ENCODE results near the gene TRIM13. TPM values are rescaled to one million over a fixed set of nuclear protein-coding genes. Genes with fewer than 3 reads are reported as not detected.

TRIM13 gene
- total and polyA plus RNA-seq, 4 experiments from 2014 or later = 13.4 to 32.4 (median 23.3) TPM

DNA sequence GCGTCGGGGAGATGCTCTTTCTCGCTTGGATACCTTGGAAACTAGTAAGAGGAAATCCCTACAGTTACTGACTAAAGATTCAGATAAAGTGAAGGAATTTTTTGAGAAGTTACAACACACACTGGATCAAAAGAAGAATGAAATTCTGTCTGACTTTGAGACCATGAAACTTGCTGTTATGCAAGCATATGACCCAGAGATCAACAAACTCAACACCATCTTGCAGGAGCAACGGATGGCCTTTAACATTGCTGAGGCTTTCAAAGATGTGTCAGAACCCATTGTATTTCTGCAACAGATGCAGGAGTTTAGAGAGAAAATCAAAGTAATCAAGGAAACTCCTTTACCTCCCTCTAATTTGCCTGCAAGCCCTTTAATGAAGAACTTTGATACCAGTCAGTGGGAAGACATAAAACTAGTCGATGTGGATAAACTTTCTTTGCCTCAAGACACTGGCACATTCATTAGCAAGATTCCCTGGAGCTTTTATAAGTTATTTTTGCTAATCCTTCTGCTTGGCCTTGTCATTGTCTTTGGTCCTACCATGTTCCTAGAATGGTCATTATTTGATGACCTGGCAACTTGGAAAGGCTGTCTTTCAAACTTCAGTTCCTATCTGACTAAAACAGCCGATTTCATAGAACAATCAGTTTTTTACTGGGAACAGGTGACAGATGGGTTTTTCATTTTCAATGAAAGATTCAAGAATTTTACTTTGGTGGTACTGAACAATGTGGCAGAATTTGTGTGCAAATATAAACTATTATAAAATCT is 15.7 kb downstream of the TRIM13 start:
- H3K27me3 ChIP-seq (ENCODE audit: insufficient read depth, low read length) = no peaks in the 10 kb centered on the region
- H3K27ac ChIP-seq (ENCODE audit: low read depth, low read length) = no peak overlapping the region
- intact Hi-C loops (cut with micrococcal nuclease) = no loop called here
- H3K9me3 Mint-ChIP-seq = no peaks in the 10 kb centered on the region
- H3K9me3 ChIP-seq (ENCODE audit: control insufficient read depth in 1 of 2, low read length in 2 of 2) = no peaks in the 10 kb centered on the region
- peaks cover 31 to 49% (median 43%) of the 10 kb centered on the region in 4 donors for H3K4me1 Mint-ChIP-seq
- H3K4me1 ChIP-seq (ENCODE audit: insufficient read depth, low read length) = peaks cover 7% of the 10 kb centered on the region
- H3K36me3 Mint-ChIP-seq = peaks cover 45 to 57% of the 10 kb centered on the region in 2 donors
- no peak overlapping the region for H3K4me3 ChIP-seq (ENCODE audit: low read length in 2 of 2)
- CTCF ChIA-PET (ENCODE audit: partially characterized antibody) = interaction anchor here (1.2 to 1.9 kb wide), 2 partner anchors 15 to 899 kb away, joined by 3 to 8 read pairs; no protein-coding TSS in a partner anchor
- no peaks in the 10 kb centered on the region for H3K27me3 Mint-ChIP-seq
- peaks cover 8% of the 10 kb centered on the region for H3K36me3 ChIP-seq (ENCODE audit: insufficient read depth, low read length)
- no peak overlapping the region for H3K4me3 Mint-ChIP-seq
- no peak for DNase-seq
- peak overlapping the region in 3 of 7 donors; percentile 22 to 73 (median 44) for H3K27ac Mint-ChIP-seq
- POLR2A ChIA-PET (ENCODE audit: partially characterized antibody) = interaction anchor here (0.6 to 1.5 kb wide), 2 partner anchors 15 to 67 kb away, joined by 3 to 8 read pairs; partner anchors contain the start of gene TRIM13

DNA sequence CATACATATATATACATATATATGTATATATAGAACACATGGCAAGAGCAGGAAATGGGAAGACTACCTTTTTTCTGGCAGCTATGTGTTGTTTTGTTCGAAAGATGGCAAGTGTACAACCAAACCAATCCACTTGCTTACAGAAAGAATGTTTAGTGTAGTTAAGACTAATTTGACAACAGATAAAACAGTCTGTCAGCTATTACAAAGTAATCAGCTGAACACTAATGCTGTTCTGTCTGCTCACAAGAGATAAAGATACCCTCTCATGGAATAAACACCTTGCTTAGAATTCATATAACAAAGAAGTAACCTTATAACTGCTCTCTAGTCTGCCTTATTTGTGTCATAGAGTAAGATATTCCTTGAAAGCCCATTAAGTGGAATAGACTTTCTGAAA is 17.5 kb downstream of the TRIM13 start:
- Mint-ChIP-seq H3K27ac (peak overlapping the region in 3 of 7 donors; percentile 34 to 80 (median 34)), H3K27me3 (no peaks in the 10 kb centered on the region), H3K4me3 (no peak overlapping the region), H3K36me3 (peaks cover 55 to 64% of the 10 kb centered on the region in 2 donors), H3K9me3 (no peaks in the 10 kb centered on the region), H3K4me1 (peaks cover 33 to 53% (median 46%) of the 10 kb centered on the region in 4 donors)
- peaks cover 8% of the 10 kb centered on the region for H3K36me3 ChIP-seq (ENCODE audit: insufficient read depth, low read length)
- H3K4me1 ChIP-seq (ENCODE audit: insufficient read depth, low read length) = peaks cover 12% of the 10 kb centered on the region
- H3K27me3 ChIP-seq (ENCODE audit: insufficient read depth, low read length) = no peaks in the 10 kb centered on the region
- H3K4me3 ChIP-seq (ENCODE audit: low read length in 2 of 2) = no peak overlapping the region
- CTCF ChIA-PET (ENCODE audit: partially characterized antibody) = interaction anchor here (1.2 to 1.4 kb wide), 2 partner anchors 16 to 17 kb away, joined by 3 to 8 read pairs; partner anchors contain the start of gene TRIM13
- POLR2A ChIA-PET (ENCODE audit: partially characterized antibody) = interaction anchor here (1.0 to 2.2 kb wide), 3 partner anchors 10 to 17 kb away, joined by 3 to 9 read pairs (median 3); partner anchors contain the start of gene TRIM13
- no peak overlapping the region for H3K27ac ChIP-seq (ENCODE audit: low read depth, low read length)
- DNase-seq = no peak
- no peaks in the 10 kb centered on the region for H3K9me3 ChIP-seq (ENCODE audit: control insufficient read depth in 1 of 2, low read length in 2 of 2)
- intact Hi-C loops (cut with micrococcal nuclease) = no loop called here

DNA sequence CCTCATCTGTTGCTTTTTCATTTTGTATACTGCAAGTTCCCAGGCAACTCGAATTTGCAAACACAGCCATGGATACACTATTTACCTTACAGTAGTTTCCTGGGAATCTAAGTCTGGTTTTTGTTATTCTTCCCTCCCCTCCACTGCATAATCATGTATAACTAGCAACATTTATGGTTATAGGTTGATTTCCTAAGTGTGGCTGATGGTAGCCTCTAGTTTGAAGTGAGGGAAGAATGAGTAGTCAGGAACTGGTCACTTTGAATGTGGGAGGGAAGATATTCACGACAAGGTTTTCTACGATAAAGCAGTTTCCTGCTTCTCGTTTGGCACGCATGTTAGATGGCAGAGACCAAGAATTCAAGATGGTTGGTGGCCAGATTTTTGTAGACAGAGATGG is 18.4 kb downstream of the TRIM13 start, which contains the start of gene KCNRG:
Gene KCNRG, plus strand, starts transcription at position 187 of the 400 bp plus-strand sequence. Its CDS starts 50 bp downstream, at position 237.
- DNase-seq = no peak
- no peaks in the 10 kb centered on the region for H3K9me3 ChIP-seq (ENCODE audit: control insufficient read depth in 1 of 2, low read length in 2 of 2)
- no peak within 1 kb of the TSS for H3K4me3 ChIP-seq (ENCODE audit: low read length in 2 of 2)
- peak within 1 kb of the TSS in 6 of 7 donors; percentile 5 to 80 (median 48) for H3K27ac Mint-ChIP-seq
- H3K27me3 ChIP-seq (ENCODE audit: insufficient read depth, low read length) = no peaks in the 10 kb centered on the region
- no peaks in the 10 kb centered on the region for H3K27me3 Mint-ChIP-seq
- H3K9me3 Mint-ChIP-seq = no peaks in the 10 kb centered on the region
- POLR2A ChIA-PET (ENCODE audit: partially characterized antibody) = interaction anchor here (1.0 to 2.2 kb wide), 2 partner anchors 16 to 18 kb away, joined by 3 to 9 read pairs; partner anchors contain the start of gene TRIM13
- CTCF ChIA-PET (ENCODE audit: partially characterized antibody) = interaction anchor here (1.4 kb wide), 1 partner anchor 18 kb away, joined by 8 read pairs; the partner anchor contains the start of gene TRIM13
- intact Hi-C loops (cut with micrococcal nuclease) = no loop called here
- H3K4me1 ChIP-seq (ENCODE audit: insufficient read depth, low read length) = peaks cover 12% of the 10 kb centered on the region
- peaks cover 8% of the 10 kb centered on the region for H3K36me3 ChIP-seq (ENCODE audit: insufficient read depth, low read length)
- H3K27ac ChIP-seq (ENCODE audit: low read depth, low read length) = no peak within 1 kb of the TSS
- H3K4me1 Mint-ChIP-seq = peaks cover 33 to 52% (median 45%) of the 10 kb centered on the region in 4 donors
- H3K36me3 Mint-ChIP-seq = peaks cover 57 to 64% of the 10 kb centered on the region in 2 donors
- H3K4me3 Mint-ChIP-seq = no peak within 1 kb of the TSS

DNA sequence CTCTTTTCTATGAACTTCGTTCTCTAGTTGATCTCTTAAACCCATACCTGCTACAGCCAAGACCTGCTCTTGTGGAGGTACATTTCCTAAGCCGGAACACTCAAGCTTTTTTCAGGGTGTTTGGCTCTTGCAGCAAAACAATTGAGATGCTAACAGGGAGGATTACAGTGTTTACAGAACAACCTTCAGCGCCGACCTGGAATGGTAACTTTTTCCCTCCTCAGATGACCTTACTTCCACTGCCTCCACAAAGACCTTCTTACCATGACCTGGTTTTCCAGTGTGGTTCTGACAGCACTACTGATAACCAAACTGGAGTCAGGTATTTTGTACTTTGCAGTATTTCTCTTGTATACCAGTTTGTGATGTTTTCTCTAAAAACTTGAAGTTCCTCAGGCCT is 18.9 kb downstream of the TRIM13 start:
- Histone ChIP-seq H3K4me3 (ENCODE audit: low read length in 2 of 2) (no peak overlapping the region), H3K27ac (ENCODE audit: low read depth, low read length) (no peak overlapping the region), H3K4me1 (ENCODE audit: insufficient read depth, low read length) (peaks cover 12% of the 10 kb centered on the region), H3K9me3 (ENCODE audit: control insufficient read depth in 1 of 2, low read length in 2 of 2) (no peaks in the 10 kb centered on the region), H3K27me3 (ENCODE audit: insufficient read depth, low read length) (no peaks in the 10 kb centered on the region), H3K36me3 (ENCODE audit: insufficient read depth, low read length) (peaks cover 8% of the 10 kb centered on the region)
- no peak for DNase-seq
- Mint-ChIP-seq H3K27ac (peak overlapping the region in 5 of 7 donors; percentile 4 to 48 (median 37)), H3K4me1 (peaks cover 31 to 49% (median 44%) of the 10 kb centered on the region in 4 donors), H3K4me3 (no peak overlapping the region), H3K36me3 (peaks cover 57 to 63% of the 10 kb centered on the region in 2 donors), H3K27me3 (no peaks in the 10 kb centered on the region), H3K9me3 (no peaks in the 10 kb centered on the region)
- POLR2A ChIA-PET (ENCODE audit: partially characterized antibody) = interaction anchor here (2.2 kb wide), 1 partner anchor 19 kb away, joined by 9 read pairs; the partner anchor contains the start of gene TRIM13
- CTCF ChIA-PET (ENCODE audit: partially characterized antibody) = no interaction called here
- intact Hi-C loops (cut with micrococcal nuclease) = no loop called here

DNA sequence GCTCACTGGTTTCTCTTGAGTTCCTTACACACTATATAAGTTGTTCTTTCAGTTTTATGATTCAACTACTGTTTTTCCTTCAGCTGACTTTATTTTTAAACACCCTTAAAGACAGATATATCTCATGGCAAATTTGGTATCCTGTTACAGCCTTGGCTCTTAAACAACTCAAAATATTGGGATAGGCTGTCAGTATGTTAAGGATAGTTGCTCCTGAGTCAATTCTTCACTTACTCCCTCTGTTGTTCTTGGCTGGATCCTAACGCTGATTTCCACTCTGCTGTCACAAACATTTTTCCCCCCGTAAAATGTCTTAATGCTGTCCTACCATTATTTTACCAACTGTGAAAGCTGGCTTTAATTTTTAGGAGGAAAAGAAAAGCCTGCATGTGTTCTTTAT is 19.6 kb downstream of the TRIM13 start:
- Histone ChIP-seq H3K9me3 (ENCODE audit: control insufficient read depth in 1 of 2, low read length in 2 of 2) (no peaks in the 10 kb centered on the region), H3K36me3 (ENCODE audit: insufficient read depth, low read length) (peaks cover 8% of the 10 kb centered on the region), H3K27ac (ENCODE audit: low read depth, low read length) (no peak overlapping the region), H3K27me3 (ENCODE audit: insufficient read depth, low read length) (no peaks in the 10 kb centered on the region), H3K4me3 (ENCODE audit: low read length in 2 of 2) (no peak overlapping the region), H3K4me1 (ENCODE audit: insufficient read depth, low read length) (peaks cover 12% of the 10 kb centered on the region)
- peak overlapping the region in 1 of 7 donors; percentile 4 for H3K27ac Mint-ChIP-seq
- CTCF ChIA-PET (ENCODE audit: partially characterized antibody) = interaction anchor here (1.0 kb wide), 1 partner anchor 64 kb away, joined by 3 read pairs; no protein-coding TSS in a partner anchor
- H3K27me3 Mint-ChIP-seq = no peaks in the 10 kb centered on the region
- POLR2A ChIA-PET (ENCODE audit: partially characterized antibody) = interaction anchor here (2.7 kb wide), 1 partner anchor 19 kb away, joined by 10 read pairs; the partner anchor contains the start of gene TRIM13
- no peak overlapping the region for H3K4me3 Mint-ChIP-seq
- peaks cover 50 to 56% of the 10 kb centered on the region in 2 donors for H3K36me3 Mint-ChIP-seq
- DNase-seq = no peak
- H3K9me3 Mint-ChIP-seq = no peaks in the 10 kb centered on the region
- intact Hi-C loops (cut with micrococcal nuclease) = no loop called here
- H3K4me1 Mint-ChIP-seq = peaks cover 27 to 44% (median 41%) of the 10 kb centered on the region in 4 donors

DNA sequence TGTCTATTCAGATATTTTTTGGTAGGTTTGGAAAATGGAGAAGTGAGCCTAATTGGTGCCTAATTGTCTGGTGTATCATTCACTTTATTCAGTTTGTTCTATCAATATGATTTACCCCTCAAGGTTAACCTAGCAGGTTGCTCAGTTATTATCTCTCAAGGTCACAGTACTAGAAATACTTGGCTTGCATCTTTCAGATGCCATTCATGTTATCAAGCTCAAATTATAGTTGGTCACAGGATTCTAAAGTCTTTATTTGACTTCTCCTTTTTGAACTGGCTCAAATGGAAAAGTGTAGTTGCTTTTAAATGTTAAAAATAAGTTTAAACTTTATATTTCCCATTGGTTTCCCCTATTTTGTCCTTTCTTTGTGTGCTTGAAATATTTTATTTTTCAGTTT is 21.0 kb downstream of the TRIM13 start:
- Histone ChIP-seq H3K4me1 (ENCODE audit: insufficient read depth, low read length) (peaks cover 12% of the 10 kb centered on the region), H3K4me3 (ENCODE audit: low read length in 2 of 2) (no peak overlapping the region), H3K27ac (ENCODE audit: low read depth, low read length) (no peak overlapping the region), H3K27me3 (ENCODE audit: insufficient read depth, low read length) (no peaks in the 10 kb centered on the region), H3K36me3 (ENCODE audit: insufficient read depth, low read length) (no peaks in the 10 kb centered on the region), H3K9me3 (ENCODE audit: control insufficient read depth in 1 of 2, low read length in 2 of 2) (no peaks in the 10 kb centered on the region)
- Mint-ChIP-seq H3K4me3 (no peak overlapping the region), H3K36me3 (peaks cover 36 to 42% of the 10 kb centered on the region in 2 donors), H3K27me3 (no peaks in the 10 kb centered on the region), H3K9me3 (no peaks in the 10 kb centered on the region), H3K27ac (peak overlapping the region in 2 of 7 donors; percentile 9 to 48), H3K4me1 (peaks cover 17 to 34% (median 28%) of the 10 kb centered on the region in 4 donors)
- ChIA-PET POLR2A (ENCODE audit: partially characterized antibody) (interaction anchor here (1.1 to 2.7 kb wide), 2 partner anchors 21 to 62 kb away, joined by 3 to 10 read pairs; partner anchors contain the start of gene TRIM13), CTCF (ENCODE audit: partially characterized antibody) (interaction anchor here (2.0 kb wide), 1 partner anchor 20 kb away, joined by 15 read pairs; the partner anchor contains the start of gene TRIM13)
- no peak for DNase-seq
- intact Hi-C loops (cut with micrococcal nuclease) = no loop called here

DNA sequence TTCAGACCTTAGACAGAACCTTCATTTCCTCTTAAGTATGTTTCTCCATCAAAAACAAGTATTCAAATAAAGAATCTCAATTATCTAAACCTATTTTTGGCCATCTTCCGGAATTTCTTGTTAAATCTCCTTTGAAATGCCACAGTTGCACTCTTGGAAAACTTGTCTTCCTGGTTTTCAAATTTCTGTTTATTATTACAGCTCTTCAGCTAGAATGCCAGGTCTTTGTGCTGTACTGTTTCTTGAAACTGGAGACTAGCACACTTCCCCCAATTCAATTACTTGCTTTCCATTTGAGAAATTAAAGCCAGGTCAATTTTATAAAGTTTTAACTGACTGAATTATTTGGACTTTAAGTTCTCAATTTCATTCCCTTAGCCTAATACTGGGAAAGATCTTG is 28.6 kb downstream of the TRIM13 start:
- Mint-ChIP-seq H3K4me3 (no peak overlapping the region), H3K27ac (peak overlapping the region in 5 of 7 donors; percentile 10 to 71 (median 22)), H3K4me1 (peaks cover 0 to 13% (median 5%) of the 10 kb centered on the region in 4 donors), H3K36me3 (peaks cover 6 to 16% of the 10 kb centered on the region in 2 donors), H3K27me3 (no peaks in the 10 kb centered on the region), H3K9me3 (no peaks in the 10 kb centered on the region)
- H3K27ac ChIP-seq (ENCODE audit: low read depth, low read length) = no peak overlapping the region
- H3K4me3 ChIP-seq (ENCODE audit: low read length in 2 of 2) = no peak overlapping the region
- no peak for DNase-seq
- H3K4me1 ChIP-seq (ENCODE audit: insufficient read depth, low read length) = no peaks in the 10 kb centered on the region
- H3K9me3 ChIP-seq (ENCODE audit: control insufficient read depth in 1 of 2, low read length in 2 of 2) = no peaks in the 10 kb centered on the region
- CTCF ChIA-PET (ENCODE audit: partially characterized antibody) = no interaction called here
- no peaks in the 10 kb centered on the region for H3K27me3 ChIP-seq (ENCODE audit: insufficient read depth, low read length)
- intact Hi-C loops (cut with micrococcal nuclease) = no loop called here
- POLR2A ChIA-PET (ENCODE audit: partially characterized antibody) = no interaction called here
- H3K36me3 ChIP-seq (ENCODE audit: insufficient read depth, low read length) = no peaks in the 10 kb centered on the region
